ENCODE data around the gene PTBP3. TPM values are rescaled to one million over a fixed set of nuclear protein-coding genes. Genes with fewer than 3 reads are reported as not detected.

Gene PTBP3
- total and polyA plus RNA-seq, 2 of the 13 experiments (the other 11 are each of a cell fraction or from before 2014, with no cell fraction given), result 52.8 to 61.1 TPM

GRCh38 chr9:112174965-112175795 is 158.2 kb downstream of the PTBP3 start, which contains the start of gene SUSD1 (continued):
- TF ChIP-seq THRA (CRISPR knock-in tag; IDR thresholded peaks at IDR 0.05; ENCODE audit: borderline replicate concordance), result no peak
- no peak for TF ChIP-seq NFE2 (CRISPR knock-in tag; IDR thresholded peaks at IDR 0.05)
- no peak for TF ChIP-seq RAD51 (IDR thresholded peaks at IDR 0.05; ENCODE audit: borderline replicate concordance)
- TF ChIP-seq ZNF776 (CRISPR knock-in tag; IDR thresholded peaks at IDR 0.05), result 0 out of 2 replicates have a peak, but pooled peaks have one; percentile 5
- TF ChIP-seq ZSCAN12 (CRISPR knock-in tag; IDR thresholded peaks at IDR 0.05), result no peak
- TF ChIP-seq HOXA7 (CRISPR knock-in tag; IDR thresholded peaks at IDR 0.05), result no peak
- TF ChIP-seq ZFX (CRISPR knock-in tag; IDR thresholded peaks at IDR 0.05; ENCODE audit: low read depth), result peak; percentile 81
- no peak for TF ChIP-seq DRAP1 (CRISPR knock-in tag; IDR thresholded peaks at IDR 0.05)
- TF ChIP-seq JUNB (CRISPR knock-in tag; IDR thresholded peaks at IDR 0.05; ENCODE audit: borderline replicate concordance), result no peak
- no peak for TF ChIP-seq ZNF296 (CRISPR knock-in tag; conservative IDR thresholded peaks at IDR 0.05)
- TF ChIP-seq ZC3H4 (CRISPR knock-in tag; IDR thresholded peaks at IDR 0.05; ENCODE audit: borderline replicate concordance), result no peak
- no peak for TF ChIP-seq SP1 (IDR thresholded peaks at IDR 0.05)
- no peak for TF ChIP-seq SP1 (CRISPR knock-in tag; IDR thresholded peaks at IDR 0.05)
- TF ChIP-seq MNT (IDR thresholded peaks at IDR 0.05), result no peak
- TF ChIP-seq ZNF569 (CRISPR knock-in tag; IDR thresholded peaks at IDR 0.05; ENCODE audit: borderline replicate concordance), result no peak
- TF ChIP-seq ZNF704 (CRISPR knock-in tag; IDR thresholded peaks at IDR 0.05; ENCODE audit: borderline replicate concordance), result no peak
- no peak for TF ChIP-seq MTA1 (CRISPR knock-in tag; IDR thresholded peaks at IDR 0.05; ENCODE audit: borderline replicate concordance)
- TF ChIP-seq ZNF331 (CRISPR knock-in tag; IDR thresholded peaks at IDR 0.05), result no peak
- no peak for TF ChIP-seq THAP7 (CRISPR knock-in tag; IDR thresholded peaks at IDR 0.05)
- 0 out of 2 replicates have a peak, but pooled peaks have one; percentile 23 for TF ChIP-seq PHF20 (CRISPR knock-in tag; IDR thresholded peaks at IDR 0.05)
- no peak for TF ChIP-seq ZNF557 (CRISPR knock-in tag; IDR thresholded peaks at IDR 0.05)
- no peak for TF ChIP-seq TMF1 (CRISPR knock-in tag; IDR thresholded peaks at IDR 0.05; ENCODE audit: low read depth)
- TF ChIP-seq ZNF382 (CRISPR knock-in tag; IDR thresholded peaks at IDR 0.05; ENCODE audit: borderline replicate concordance), result no peak
- TF ChIP-seq ZBTB8A (CRISPR knock-in tag; IDR thresholded peaks at IDR 0.05; ENCODE audit: borderline replicate concordance, low read depth), result no peak
- no peak for TF ChIP-seq DDIT3 (CRISPR knock-in tag; IDR thresholded peaks at IDR 0.05)
- no peak for TF ChIP-seq SMYD3 (CRISPR knock-in tag; IDR thresholded peaks at IDR 0.05)
